Stimulated activated CD4-positive, alpha-beta T cell treated with anti-CD3 and anti-CD28 coated beads, Interleukin-1b, Interleukin-23, amount 100 ng/mL, for 1 hour (primary cell): ENCODE results near the gene TNFRSF8.

Experiments
- DNase-seq, 2 donors: peaks; one replicate each; pipeline ENCODE4 v3.0.0-alpha.2; 2020; ENCODE audit warnings: low read depth in 2 of 2

TNFRSF8 gene

GRCh38 chr1:12155328-12155727, 92.2 kb downstream of the TNFRSF8 start:
- no peak for DNase-seq

DNA sequence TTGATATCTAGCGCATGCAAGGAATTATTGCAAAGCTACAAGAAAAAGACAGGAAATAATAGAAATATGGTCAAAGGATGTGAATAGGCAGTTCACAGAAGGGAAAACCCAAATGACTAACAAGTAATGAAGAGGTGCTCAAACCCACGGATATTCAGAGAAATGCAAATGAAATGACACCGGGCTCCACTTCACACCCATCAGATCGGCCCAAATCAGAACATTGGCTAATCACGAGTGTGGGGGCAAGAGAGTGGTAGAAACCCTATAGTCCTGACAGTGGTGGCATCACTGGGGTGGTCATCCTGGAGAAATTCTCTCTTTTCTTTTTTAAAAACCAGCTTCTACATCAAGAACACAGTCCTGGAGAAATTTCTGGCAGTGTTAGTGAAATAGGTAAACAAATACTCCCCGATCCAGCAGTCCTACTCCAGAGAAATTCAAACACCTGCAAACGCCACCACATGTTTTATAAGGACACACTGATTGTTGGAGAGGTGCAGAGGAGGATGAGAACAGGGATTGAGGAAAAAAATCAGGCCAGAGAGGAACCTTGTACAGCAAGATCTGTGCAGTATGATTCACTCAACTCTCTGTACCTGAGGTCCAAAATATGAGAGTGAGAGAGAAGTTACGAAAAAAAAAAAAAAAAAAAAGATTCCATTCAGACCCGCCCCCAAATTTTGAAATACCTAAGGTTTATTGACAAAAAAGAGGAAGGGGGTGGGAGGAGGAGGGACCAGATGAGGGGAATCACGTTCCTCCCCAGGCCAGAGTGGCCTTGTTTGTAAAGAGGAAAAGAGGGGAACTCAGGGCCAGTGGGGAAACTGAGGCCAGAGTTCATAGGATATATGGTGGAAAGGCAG, 94.5 kb downstream of the TNFRSF8 start:
- no peak for DNase-seq

DNA sequence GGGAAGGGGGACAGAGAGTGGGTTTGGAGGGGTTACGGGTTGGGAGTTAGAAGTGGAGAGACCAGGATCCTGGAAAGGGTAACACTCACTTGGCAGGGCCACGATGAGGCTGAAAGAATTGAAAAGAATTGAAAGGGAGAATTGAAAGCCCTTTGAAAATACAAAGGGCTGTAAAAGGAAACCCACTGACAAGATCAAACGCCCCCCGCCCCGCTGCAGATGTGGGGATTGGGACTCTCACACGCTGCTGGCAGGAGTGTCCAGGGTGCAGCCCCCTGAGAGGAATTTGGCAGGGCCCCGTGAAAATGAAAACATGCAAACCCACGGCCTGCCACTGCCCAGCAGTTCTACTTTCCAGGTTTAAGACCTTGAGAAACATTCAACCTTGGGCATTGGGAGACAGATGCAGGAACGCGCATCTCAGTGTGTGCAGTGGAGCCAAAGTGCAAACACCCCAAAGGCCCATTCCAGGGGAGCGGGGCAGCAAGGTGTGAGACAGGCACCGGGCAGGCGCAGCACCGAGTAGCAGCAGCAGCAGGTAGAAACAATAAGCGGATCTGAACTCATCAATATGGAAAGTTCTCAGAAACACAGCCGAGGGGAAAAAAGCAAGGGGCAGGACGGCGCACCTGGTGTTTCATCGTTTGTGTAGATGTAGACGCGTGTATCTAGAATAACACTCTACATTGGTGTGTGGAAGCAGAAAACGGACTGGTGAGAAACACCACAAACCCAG, 95.4 kb downstream of the TNFRSF8 start:
- DNase-seq, result no peak

DNA sequence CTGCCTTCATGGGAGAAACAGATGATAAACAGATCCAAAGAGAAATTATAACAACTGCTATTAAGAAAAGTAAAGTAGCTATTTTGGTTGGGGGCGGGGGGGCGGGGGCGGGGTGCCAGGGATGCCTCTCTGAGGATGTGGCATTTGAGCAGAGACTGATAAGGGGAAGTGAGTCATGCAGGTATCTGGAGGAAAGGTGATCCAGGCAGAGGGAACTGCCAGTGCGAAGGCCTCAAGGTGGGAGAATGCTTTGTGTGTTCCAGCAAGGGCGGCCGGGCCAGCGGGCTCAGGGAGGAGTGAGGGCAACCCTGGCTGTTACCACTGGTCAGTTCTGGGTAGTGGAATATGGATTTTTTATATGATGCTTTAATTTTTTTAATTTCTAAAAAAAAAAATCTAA, 96.7 kb downstream of the TNFRSF8 start:
- DNase-seq, result no peak

DNA sequence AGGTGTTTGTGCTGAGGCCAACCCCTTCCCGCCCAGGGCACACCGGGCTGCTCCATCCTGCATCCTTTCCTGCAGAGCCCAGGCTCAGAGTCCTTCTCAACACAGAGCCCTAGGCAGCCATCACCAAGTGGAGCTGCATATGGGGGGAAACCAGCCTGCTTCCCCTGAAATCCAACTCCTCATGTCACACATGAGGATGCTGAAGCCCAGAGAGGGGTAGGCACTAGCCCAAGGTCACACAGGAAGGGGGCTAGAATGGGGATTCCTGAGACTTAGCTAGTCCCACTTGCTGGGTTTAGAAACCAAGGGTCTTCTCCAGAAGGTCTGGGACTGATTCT, 98.2 kb downstream of the TNFRSF8 start:
- DNase-seq, result no peak

- peak in 1 of 2 donors; percentile 36 for DNase-seq
Observed at GRCh38 chr1:12161662-12162458, 98.8 kb downstream of the TNFRSF8 start.

DNA sequence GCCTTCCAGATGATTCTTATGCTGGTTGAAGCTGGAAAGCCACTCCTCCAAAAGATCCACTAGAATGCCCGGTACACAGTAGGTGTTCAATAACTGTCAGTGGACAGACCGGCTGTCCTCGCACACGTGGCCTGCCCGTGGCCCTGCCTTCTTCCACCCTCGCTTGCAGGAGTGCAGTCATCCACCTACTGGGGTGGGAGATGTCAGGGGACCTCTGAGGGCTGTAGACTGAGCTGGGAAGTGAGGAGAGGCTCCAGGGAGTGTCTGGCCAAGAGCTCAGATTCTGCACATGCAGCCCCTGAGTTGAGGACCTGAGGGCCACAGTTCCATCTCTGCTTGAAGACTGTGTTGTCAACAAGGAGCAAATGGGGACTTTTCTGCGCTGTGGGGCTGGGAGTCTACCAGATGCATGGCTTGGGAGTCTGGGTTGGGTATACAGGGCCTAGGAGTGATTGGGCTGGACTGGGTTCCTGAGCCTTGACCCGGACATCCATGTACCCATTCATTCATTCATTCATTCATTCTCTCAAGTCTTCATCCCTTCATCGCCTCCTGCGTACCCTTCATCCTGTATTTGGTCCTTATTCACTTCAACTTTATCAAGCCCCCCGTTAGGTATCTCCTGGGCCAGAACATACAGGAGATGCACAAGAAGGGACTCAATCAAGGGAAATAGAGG, 99.5 kb downstream of the TNFRSF8 start:
- DNase-seq, result no peak

DNA sequence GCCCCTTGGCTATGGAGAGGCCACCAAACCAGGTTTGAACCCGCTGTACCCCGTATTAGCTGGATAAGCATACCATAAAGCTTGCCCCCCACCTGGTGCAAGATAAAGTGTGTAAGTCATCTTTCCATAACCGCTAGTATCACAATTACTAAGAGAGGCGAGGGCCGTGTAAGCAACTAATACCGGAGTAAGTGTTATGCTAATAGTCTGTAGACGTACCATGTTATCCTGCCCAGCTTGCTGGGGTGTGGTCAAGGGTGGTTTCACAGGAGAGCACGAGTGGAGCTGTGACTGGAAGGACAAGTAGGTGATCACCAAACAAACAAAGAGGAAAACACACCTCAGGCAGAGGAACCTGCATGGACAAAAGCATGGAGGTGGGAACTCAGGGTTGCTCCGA, 100.1 kb downstream of the TNFRSF8 start:
- no peak for DNase-seq

- no peak for DNase-seq
Observed at GRCh38 chr1:12164210-12164609, 101.1 kb downstream of the TNFRSF8 start.

GRCh38 chr1:12165342-12165741, 102.2 kb downstream of the TNFRSF8 start:
- no peak for DNase-seq

- DNase-seq, result peak in 1 of 2 donors; percentile 61
Observed at GRCh38 chr1:12166834-12167492, 103.9 kb downstream of the TNFRSF8 start, which contains the start of gene TNFRSF1B. TSS of gene TNFRSF1B (plus strand) at chr1:12166991. CDS start at chr1:12167092, 101 bp downstream.

DNA sequence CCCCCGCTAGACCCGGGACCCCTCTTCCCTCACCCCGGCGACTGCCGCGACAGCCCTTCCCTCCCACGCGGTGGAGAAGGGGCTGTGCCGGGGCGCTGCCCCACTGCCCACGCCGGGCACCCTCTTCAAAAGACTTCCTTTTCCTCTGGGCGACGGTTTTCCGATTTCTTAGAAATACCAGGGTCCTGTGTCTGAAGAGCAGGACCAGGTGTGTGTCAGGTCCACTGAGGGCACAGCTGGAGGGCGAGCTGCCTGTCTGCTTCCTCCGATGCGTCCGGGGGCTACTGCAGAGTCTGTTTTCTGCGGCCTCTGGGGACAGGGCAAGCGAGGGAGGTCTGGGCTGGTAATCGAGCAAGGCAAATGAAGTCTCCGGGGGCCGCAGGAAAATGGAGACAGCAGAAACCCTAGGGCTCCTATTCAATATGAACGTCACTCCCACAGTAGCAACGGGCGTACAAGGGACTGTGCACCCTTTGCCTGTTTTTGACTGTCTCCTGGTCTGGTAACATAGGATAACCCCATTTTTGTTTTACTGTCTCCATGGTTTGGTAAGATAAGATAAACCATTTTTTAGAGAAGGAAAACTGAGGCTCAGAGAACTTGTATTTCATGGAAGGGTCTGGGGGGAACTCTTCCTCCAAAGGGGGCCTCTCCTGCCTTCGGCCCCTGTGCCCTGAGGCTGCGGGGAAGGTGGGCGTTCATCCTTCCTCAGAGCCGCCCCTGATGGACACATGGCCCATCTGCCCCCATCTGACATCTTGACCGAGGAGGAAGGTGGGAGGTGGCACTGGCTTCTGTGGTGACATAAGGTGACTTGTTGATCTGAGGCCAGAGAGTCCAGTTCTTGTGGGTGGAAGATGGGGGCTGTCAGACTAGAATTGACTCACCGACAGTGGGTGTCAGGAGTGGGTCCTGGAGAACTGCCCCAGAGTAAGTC, 104.7 kb downstream of the TNFRSF8 start:
- DNase-seq, result no peak

GRCh38 chr1:12168451-12169160, 105.5 kb downstream of the TNFRSF8 start:
- no peak for DNase-seq

DNA sequence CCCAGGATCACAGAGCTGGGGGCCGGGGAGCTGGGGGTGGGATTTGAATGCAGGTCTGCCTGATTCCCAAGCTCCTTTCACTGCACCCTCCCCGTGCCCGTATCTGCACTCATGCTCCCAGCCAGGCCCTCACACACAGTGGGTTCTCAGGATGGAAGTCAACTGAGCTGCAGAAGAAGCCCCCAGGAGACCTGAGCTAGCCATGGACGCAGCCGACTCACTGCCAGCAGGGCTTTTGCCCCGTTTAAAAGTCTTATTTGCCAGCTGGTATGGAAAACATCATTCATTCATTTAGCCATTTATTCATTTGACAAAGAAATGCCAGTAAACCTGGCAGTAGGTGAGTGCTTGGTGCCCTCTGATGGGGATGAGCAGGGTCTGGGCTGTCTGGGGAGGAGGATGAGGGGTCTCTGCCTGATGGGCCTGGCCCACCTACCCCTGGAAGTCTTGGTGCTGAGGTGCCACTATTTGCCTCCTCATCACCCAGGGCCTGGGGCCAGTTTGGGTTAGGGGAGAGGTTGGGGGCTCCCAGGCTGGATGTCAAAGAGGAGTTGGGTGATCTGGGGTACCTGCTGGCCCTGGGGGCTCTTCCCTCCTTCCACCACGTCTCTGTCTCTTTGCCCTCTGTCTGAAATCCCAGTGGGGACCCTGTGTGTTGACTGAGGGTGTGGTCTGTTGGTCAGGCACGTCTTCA, 106.5 kb downstream of the TNFRSF8 start:
- DNase-seq, result no peak

DNA sequence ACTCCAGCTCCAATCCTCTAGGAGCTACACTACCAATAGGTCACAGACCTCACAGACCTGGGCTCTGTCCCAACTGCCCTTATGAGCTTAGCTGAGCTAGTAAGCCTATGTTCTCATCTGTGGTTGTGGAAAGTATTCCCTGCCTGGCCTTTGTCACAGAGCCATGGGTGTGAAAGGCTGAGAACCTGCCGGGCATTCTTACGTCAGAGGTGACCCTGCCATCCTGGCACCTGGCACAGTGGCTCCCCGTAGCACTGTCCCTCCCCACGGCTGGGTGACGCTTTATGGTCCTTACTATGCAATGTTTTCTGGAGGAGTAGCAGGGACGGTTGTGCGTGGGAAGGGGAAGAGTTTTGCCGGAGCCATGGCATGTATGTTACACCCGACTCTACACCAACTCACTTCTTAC, 107.2 kb downstream of the TNFRSF8 start:
- no peak for DNase-seq

GRCh38 chr1:12171206-12172041, 108.3 kb downstream of the TNFRSF8 start:
- no peak for DNase-seq

DNA sequence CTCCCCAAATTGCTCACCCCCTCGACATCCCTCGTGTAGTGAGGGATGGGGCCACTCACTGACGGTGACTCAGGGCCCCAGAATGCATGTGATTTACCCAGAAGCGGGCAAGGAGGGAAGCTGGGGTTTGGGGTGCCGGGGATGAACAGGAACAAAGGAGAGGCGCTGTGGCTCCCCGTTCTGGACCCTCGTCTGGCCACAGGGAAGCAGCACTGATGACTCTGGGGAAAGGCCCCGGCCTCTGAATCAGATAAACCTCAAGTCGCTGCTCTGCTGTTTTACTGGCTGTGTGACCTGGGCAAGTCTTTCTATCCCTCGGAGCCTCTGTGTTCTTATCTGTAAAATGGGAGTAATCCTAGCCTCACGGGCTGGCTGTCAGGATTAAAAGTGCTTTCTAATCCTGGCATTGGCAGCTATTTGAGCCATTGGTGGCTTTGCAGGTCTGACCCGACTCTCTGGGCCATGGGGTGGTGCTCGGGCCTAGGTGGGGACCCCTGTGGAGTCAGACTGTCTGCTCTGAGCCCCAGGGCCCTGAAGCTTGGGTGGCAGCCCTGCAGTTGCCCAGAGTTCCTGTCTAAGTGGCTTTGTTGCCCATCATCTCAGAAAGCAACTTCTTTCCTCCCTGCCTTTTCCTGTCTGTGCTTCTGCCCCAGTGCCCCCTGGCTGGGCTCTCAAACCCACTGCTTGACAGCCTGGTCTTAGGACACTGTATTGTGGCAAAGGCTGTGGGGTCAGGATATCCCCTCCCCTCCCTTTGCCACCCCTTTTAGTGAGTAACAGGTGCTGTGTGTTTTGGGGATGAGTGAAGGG, 109.1 kb downstream of the TNFRSF8 start:
- no peak for DNase-seq
